ENCODE results near the gene KIF24. TPM values are rescaled to one million over a fixed set of nuclear protein-coding genes. Genes with fewer than 3 reads are reported as not detected.

Gene KIF24
- total RNA-seq, 1 experiment from 2014 or later: 5.8 TPM

DNA sequence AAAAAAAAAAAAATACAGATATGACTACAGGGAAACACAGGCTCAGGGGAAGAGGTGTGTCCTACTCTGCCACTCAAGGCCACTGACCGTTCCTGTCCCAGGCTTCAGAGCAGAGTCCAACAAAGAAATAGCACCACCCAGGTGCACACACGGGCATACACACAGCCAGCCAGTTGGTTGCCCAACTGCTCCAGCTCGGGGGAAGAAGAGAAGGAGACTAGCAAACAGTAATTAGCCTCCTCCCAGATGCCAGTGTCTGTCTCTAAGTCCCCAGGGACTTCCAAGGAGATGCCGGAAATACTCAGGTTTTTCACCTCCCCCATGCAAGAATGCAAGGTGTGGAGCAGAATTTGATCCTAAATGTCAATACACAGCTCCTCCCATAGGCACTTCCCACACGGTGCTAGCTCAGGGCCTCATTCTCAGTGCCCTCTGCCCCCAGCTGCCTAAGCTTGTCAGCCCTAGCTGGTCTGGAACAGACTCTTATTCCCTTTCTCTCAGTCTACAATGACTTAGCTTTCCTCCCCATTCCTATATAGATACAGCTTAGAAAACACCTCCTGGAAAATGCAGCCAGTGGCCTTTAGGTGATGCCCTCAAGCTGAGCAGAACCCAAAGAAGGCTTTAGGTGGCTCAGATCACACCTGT lies 46.0 kb upstream of the KIF24 start:
- POLR2A ChIA-PET: interaction anchor here (0.7 kb wide), 1 partner anchor 168 kb away, joined by 4 read pairs; no protein-coding TSS in a partner anchor
- no peaks in the 10 kb centered on the region for H4K20me1 ChIP-seq (ENCODE audit: insufficient read depth)
- no peaks in the 10 kb centered on the region for H3K79me2 ChIP-seq (ENCODE audit: insufficient read depth, low read length)
- intact Hi-C loops (cut with micrococcal nuclease): loop anchor here (5.0 kb wide), 3 partner anchors 118 to 248 kb away; partner anchors contain the start of genes DCAF12 and UBAP1
- H2AFZ ChIP-seq (ENCODE audit: low read depth, low read length, poor library complexity, severe bottlenecking): no peak overlapping the region
- peaks cover 0 to 2% of the 10 kb centered on the region in 2 experiments; a peak in 1 of 4 replicates for H3K36me3 ChIP-seq (ENCODE audit: control insufficient read depth in 1 of 2, insufficient read depth in 2 of 2, low read length in 2 of 2)
- CTCF ChIA-PET: interaction anchor here (0.9 to 6.7 kb wide), 2 partner anchors 29 to 43 kb away, joined by 3 to 54 read pairs; no protein-coding TSS in a partner anchor
- no peaks in the 10 kb centered on the region for H3K27me3 ChIP-seq (ENCODE audit: insufficient read depth, low read length)
- ATAC-seq (no peak), DNase-seq (ENCODE audit: low read depth, low spot score) (no peak)
- no peaks in the 10 kb centered on the region for H3K9me2 ChIP-seq (ENCODE audit: insufficient read depth)
- H3K4me3 ChIP-seq (replicated peaks in 1 of 2; ENCODE audit: low read depth in 1 of 2, low read length in 2 of 2): peak overlapping the region in 1 of 2 experiments; percentile 84; a peak in 1 of 4 replicates
- RAD21 ChIA-PET (ENCODE audit: low non-redundant PET in 1 of 2, low total read pairs in 2 of 2, uncharacterized antibody in 2 of 2, unreplicated experiment in 2 of 2): interaction anchor here in 1 of 2 experiments (0.6 kb wide), 1 partner anchor 146 kb away, joined by 3 read pairs; no protein-coding TSS in a partner anchor
- no TSS peak for BruUV-seq (replicated peaks)
- 0 out of 2 replicates have a peak overlapping the region, but pooled peaks have one; percentile 70 for H3K9ac ChIP-seq (ENCODE audit: low read length)
- H3K4me1 ChIP-seq (ENCODE audit: control insufficient read depth in 1 of 2, insufficient read depth in 2 of 2, low read length in 2 of 2): peaks cover 19 to 35% of the 10 kb centered on the region in 2 experiments
- H3K4me2 ChIP-seq (ENCODE audit: low read length): peak overlapping the region; percentile 97
- peak overlapping the region; percentile 39 for H3K27ac ChIP-seq (ENCODE audit: low read depth, low read length)
- no peaks in the 10 kb centered on the region for H3K9me3 ChIP-seq (ENCODE audit: control insufficient read depth in 1 of 2, insufficient read depth in 1 of 2, low read depth in 1 of 2, low read length in 2 of 2)
- TF ChIP-seq, protein P1, sequence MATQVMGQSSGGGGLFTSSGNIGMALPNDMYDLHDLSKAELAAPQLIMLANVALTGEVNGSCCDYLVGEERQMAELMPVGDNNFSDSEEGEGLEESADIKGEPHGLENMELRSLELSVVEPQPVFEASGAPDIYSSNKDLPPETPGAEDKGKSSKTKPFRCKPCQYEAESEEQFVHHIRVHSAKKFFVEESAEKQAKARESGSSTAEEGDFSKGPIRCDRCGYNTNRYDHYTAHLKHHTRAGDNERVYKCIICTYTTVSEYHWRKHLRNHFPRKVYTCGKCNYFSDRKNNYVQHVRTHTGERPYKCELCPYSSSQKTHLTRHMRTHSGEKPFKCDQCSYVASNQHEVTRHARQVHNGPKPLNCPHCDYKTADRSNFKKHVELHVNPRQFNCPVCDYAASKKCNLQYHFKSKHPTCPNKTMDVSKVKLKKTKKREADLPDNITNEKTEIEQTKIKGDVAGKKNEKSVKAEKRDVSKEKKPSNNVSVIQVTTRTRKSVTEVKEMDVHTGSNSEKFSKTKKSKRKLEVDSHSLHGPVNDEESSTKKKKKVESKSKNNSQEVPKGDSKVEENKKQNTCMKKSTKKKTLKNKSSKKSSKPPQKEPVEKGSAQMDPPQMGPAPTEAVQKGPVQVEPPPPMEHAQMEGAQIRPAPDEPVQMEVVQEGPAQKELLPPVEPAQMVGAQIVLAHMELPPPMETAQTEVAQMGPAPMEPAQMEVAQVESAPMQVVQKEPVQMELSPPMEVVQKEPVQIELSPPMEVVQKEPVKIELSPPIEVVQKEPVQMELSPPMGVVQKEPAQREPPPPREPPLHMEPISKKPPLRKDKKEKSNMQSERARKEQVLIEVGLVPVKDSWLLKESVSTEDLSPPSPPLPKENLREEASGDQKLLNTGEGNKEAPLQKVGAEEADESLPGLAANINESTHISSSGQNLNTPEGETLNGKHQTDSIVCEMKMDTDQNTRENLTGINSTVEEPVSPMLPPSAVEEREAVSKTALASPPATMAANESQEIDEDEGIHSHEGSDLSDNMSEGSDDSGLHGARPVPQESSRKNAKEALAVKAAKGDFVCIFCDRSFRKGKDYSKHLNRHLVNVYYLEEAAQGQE (IDR thresholded peaks at IDR 0.05; ENCODE audit: low read depth): no peak
- TF ChIP-seq SP1 (IDR thresholded peaks at IDR 0.05; ENCODE audit: low read depth): no peak
- no peak for TF ChIP-seq POLR2A (IDR thresholded peaks at IDR 0.05; ENCODE audit: borderline replicate concordance, extremely low read depth, insufficient read depth, insufficient read length)
- TF ChIP-seq, protein P2, sequence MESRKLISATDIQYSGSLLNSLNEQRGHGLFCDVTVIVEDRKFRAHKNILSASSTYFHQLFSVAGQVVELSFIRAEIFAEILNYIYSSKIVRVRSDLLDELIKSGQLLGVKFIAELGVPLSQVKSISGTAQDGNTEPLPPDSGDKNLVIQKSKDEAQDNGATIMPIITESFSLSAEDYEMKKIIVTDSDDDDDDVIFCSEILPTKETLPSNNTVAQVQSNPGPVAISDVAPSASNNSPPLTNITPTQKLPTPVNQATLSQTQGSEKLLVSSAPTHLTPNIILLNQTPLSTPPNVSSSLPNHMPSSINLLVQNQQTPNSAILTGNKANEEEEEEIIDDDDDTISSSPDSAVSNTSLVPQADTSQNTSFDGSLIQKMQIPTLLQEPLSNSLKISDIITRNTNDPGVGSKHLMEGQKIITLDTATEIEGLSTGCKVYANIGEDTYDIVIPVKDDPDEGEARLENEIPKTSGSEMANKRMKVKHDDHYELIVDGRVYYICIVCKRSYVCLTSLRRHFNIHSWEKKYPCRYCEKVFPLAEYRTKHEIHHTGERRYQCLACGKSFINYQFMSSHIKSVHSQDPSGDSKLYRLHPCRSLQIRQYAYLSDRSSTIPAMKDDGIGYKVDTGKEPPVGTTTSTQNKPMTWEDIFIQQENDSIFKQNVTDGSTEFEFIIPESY (IDR thresholded peaks at IDR 0.05; ENCODE audit: extremely low read depth, insufficient replicate concordance, low read length): no peak
- no peak for TF ChIP-seq POLR2AphosphoS5 (IDR thresholded peaks at IDR 0.05; ENCODE audit: low read depth, low read length)
- TF ChIP-seq EZH2 (IDR thresholded peaks at IDR 0.05): no peak
- no peak for TF ChIP-seq EZH2phosphoT487 (IDR thresholded peaks at IDR 0.05; ENCODE audit: borderline replicate concordance)
- no peak for TF ChIP-seq TCF7L2 (IDR thresholded peaks at IDR 0.05; ENCODE audit: borderline replicate concordance, extremely low read depth, insufficient read depth, insufficient read length)
- TF ChIP-seq CBX3 (IDR thresholded peaks at IDR 0.05; ENCODE audit: low read depth): no peak
- no peak for TF ChIP-seq SIN3A (IDR thresholded peaks at IDR 0.05; ENCODE audit: low read depth)

Data from HCT116 (cell line).